ENCODE data around the gene LNP1.
"Not testable (repeated sequence)": the region's sequence is repeated elsewhere in the genome, so short reads cannot be mapped to it uniquely, and the experiment has no call there.

Gene LNP1

DNA sequence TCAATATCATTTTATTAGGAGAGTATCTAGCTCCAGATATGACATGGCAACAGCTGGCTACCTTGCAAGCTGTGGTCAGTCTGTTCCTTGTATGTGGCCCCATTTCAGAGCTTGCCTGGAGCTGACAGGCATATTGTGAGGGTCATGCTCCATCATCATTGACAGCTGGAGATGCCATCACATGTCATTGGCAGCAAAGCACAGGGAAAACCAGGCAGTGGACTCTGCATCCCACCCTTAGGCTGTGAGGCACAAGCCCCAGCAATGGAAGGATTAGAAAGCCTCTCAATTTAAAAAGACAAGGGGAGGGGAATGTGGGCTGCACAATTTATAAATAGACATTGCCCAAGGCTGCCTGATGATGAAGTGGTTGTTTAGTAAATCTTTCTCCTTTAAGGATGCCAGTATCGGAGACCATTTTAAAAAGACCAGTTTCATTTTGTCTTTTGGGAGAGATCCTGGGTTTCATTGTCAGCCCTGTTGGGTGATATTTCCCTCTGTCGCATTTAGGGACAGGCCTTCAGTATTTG is 27.9 kb downstream of the LNP1 start:
- DNase-seq (ENCODE audit: low spot score), result no peak

DNA sequence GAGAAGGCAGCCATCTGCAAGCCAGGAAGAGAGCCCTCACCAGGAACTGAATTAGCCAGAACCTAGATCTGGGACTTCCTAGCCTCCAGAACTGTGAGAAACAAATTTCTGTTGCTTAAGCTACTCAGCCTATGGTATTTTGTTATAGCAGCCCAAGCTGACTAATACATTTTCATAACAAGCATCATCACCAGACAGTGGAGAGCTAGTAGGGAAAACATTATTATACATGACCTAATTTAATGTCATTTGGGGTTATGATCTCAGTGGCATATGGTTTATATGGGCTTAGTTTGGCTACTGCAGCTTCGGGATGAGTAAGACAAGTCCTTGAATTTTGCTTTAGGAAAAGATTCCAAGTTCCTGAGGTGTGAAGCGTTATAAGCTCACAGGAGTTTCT is 35.6 kb downstream of the LNP1 start:
- DNase-seq (ENCODE audit: low spot score), result no peak

DNA sequence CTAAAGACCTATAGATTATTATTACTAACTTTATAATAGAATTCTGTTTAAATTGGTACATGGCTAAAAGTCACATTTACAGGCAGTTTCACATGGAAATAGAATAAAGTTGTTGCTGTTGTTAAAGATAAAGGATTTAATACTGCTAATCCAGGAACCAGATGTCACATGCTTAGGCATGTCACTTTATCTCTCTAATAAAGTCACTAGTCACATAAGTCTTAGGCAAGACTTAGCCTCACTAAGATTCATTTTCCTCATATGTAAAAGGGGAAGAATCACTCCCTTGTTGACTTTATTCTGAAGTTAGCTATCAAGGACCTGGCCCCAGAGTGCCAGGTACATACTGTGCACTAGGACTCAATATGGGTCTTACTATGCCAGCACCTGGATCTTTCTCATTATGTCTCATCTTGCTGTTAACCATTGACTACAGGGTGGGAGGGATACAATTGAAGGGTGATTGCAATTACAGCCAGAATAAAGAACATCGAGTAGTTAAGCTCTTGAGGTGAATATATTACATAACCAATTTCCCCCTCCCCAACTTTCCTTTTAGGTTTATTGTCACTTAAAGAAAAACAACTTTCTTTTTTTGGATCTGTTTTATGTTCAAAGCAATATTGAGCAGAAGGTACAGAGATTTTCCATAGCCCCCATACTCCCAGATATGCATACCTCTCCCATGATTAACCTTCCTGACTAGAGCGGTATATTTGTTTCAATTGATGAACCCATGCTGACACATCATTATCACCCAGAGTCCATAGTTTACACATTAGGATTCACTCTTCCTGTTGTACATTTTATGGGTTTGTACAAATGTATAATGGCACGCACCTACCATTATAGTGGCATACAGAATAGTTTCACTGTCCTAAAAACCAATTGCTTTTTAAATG is 36.6 kb downstream of the LNP1 start:
- DNase-seq (ENCODE audit: low spot score), result no peak

- no peak for DNase-seq (ENCODE audit: low spot score)
These were observed 37.3 kb downstream of the LNP1 start for GRCh38 chr3:100438623-100438974.

- DNase-seq (ENCODE audit: low spot score), result no peak
These were observed 39.6 kb downstream of the LNP1 start for GRCh38 chr3:100440895-100441294.

DNA sequence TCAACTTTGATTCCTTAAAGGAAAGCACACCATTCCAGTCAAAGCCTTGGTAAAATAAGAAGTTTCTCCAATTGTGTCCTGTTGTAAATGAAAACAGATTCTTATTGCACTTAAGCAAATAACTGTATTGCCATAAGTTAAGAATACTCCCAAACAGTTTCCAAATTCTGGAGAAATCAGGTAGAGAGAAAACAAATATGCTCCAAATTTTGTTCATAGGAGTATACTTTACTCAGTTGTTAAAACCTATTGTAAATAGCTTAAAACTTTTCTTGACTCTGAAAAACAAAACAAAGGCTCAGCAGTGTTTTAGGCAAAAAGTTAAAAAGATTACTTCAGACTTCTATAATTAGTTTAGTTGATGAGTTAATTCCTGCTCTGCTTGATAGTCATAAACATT is 42.4 kb downstream of the LNP1 start:
- DNase-seq (ENCODE audit: low spot score), result no peak

DNA sequence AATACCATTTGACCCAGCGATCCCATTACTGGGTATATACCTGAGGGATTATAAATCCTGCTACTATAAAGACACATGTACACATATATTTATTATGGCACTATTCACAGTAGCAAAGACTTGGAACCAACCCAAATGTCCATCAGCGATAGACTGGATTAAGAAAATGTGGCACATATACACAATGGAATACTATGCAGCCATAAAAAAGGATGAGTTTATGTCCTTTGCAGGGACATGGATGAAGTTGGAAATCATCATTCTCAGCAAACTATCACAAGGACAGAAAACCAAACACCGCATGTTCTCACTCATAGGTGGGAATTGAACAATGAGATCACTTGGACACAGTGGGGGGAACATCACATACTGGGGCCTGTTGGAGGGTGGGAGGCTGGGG is 45.7 kb downstream of the LNP1 start:
- DNase-seq (ENCODE audit: low spot score), result not testable (repeated sequence)

GRCh38 chr3:100448079-100448478 is 46.7 kb downstream of the LNP1 start:
- DNase-seq (ENCODE audit: low spot score), result no peak

- no peak for DNase-seq (ENCODE audit: low spot score)
These were observed 47.9 kb downstream of the LNP1 start for GRCh38 chr3:100449214-100449613.

- DNase-seq (ENCODE audit: low spot score), result no peak
These were observed 53.3 kb downstream of the LNP1 start for GRCh38 chr3:100454677-100455076.

GRCh38 chr3:100455841-100456550 is 54.7 kb downstream of the LNP1 start:
- DNase-seq (ENCODE audit: low spot score), result no peak

DNA sequence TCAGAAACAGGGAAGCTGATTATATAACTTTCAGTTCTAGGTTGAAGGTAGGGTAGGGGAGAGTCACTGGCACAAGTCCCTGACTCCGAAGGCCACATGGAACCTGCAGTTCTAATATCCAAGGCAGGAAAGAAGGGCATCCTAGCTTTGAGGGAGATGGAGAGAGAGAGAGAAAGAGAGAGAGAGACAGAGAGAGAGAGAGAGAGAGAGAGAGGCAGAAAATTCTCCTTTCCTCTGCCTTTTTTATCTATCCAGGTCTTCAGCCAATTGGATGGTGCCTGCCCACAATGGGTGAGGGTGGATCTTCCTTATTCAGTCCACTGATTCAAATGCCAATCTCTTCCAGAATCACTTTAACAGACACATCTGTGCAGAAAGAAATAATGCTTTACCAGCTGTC is 55.4 kb downstream of the LNP1 start:
- no peak for DNase-seq (ENCODE audit: low spot score)

GRCh38 chr3:100457811-100458210 is 56.5 kb downstream of the LNP1 start:
- no peak for DNase-seq (ENCODE audit: low spot score)

DNA sequence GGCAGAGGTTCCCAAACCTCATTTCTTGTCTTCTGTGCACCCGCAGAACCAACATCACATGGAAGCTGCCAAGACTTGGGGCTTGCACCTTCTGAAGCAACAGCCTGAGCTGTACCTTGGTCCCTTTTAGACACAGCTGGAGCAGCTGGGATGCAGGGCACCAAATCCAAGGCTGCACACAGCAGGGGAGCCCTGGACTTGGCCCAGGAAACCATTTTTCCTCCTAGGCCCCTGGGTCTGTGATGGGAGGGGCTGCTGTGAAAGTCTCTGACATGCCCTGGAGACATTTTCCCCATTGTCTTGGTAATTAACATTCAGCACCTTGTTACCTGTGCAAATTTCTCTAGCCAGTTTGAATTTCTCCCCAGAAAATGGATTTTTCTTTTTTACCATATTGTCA is 57.5 kb downstream of the LNP1 start:
- no peak for DNase-seq (ENCODE audit: low spot score)

- DNase-seq (ENCODE audit: low spot score), result peak; percentile 70
These were observed 61.7 kb downstream of the LNP1 start for GRCh38 chr3:100463002-100463401.

DNA sequence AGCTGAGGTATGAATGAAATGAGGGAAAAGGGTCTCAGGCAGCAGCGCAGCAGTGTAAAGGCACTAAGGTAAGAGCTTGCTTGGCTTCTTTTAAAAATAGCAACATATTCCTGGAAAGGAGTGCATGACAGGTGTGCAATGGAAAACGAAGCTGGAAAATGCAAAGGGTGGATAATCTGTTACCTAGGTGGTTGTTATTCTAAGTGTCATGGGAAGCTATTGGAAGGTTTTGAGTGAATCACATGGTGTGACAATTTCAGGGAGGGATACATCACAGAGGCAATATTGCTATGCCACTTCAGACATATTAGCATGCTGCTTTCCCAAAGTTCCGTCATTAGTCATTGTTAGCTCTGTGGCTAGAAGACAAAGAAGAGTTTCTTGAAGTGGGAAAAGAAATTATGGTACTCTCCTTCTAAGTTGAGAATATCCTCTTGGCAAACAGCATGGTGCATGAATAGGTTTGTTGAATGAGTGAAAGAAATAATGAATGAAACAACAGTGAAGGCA is 62.4 kb downstream of the LNP1 start:
- DNase-seq (ENCODE audit: low spot score), result no peak

GRCh38 chr3:100465892-100466777 is 64.8 kb downstream of the LNP1 start:
- DNase-seq (ENCODE audit: low spot score), result no peak

DNA sequence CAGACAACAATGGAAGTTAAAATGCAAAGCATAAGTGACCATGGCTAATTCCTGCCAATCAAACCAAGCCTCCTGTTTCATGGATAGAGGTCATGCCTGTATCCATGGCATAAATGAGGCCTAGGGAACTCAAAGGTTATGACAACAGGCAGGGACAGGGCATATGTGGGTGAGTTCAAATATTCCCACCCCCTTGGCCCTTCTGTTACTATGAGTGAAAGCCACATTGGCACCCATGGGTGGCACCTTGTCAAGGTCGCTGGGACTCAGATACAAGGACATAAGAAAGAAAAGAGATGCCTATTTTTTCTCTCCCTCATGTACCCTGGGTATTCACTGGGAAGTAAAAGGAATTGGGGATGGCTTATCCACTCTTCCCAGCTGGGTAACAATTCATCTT is 65.8 kb downstream of the LNP1 start:
- no peak for DNase-seq (ENCODE audit: low spot score)

DNA sequence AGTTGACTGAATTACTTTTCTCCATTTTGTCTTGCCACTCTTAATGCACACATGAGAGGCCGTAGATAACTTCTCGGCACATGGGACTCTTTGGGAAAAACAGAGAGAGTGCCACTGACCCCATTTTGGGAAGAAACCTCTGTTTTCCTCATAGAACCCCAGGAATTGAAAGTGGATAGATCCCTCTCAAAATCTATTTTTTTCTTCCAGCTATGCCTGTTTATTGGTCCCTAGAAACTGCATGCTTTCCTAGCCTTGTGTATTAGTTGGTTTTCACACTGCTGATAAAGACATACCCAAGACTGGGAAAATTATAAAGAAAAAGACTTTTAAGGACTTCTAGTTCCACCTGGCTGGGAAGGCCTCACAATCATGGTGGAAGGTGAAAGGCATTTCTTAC is 67.3 kb downstream of the LNP1 start:
- DNase-seq (ENCODE audit: low spot score), result no peak

DNA sequence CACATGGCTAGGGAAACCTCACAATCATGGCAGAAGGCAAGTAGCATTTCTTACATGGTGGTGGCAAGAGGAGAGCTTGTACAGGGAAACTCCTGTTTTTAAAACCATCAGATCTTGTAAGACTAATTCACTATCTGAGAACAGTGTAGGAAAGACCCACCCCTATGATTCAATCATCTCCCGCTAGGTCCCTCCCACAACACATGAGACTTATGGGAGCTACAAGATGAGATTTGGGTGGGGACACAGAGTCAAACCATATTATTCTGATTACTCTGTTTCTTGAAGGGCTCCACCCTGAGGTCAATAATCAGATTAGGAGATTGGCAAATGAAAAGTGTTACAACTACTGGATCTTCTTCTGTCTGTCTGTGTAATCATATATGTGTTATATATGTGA is 69.6 kb downstream of the LNP1 start:
- no peak for DNase-seq (ENCODE audit: low spot score)

DNA sequence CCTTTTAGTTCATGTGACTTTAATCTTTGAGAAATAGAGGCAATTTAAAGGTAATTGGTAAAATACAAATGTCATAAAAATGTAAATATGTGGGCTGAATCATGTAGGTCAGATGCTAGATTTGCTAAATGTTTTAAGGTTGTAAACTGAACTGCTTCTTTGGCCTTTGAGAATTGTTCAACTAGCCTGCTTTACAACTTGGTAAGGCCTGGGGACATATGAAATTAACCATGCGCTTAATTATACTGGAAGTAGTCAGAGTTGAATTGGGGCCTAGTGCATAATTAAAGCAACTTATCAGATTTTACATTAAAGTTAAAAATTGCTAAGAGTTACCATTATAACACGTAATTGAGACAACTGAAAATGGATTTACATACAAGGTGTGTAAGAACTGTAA is 70.1 kb downstream of the LNP1 start:
- DNase-seq (ENCODE audit: low spot score), result no peak

DNA sequence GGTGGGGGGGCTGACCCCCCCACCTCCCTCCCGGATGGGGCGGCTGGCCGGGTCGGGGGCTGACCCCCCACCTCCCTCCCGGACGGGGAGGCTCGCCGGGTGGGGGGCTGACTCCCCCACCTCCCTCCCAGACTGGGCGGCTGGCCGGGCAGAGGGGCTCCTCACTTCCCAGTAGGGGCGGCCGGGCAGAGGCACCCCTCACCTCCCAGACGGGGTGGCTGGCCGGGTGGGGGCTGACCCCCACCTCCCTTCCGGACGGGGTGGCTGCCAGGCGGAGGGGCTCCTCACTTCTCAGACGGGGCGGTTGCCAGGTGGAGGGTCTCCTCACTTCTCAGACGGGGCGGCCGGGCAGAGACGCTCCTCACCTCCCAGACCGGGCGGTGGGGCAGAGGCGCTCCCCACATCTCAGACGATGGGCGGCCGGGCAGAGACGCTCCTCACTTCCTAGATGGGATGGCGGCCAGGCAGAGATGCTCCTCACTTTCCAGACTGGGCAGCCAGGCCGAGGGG is 76.6 kb downstream of the LNP1 start:
- DNase-seq (ENCODE audit: low spot score), result not testable (repeated sequence)

All from AG08396 (cell line).